Left renal cortex interstitium (tissue), 4 donors: Measurements from ENCODE around the gene IQGAP2. TPM values are rescaled to one million over a fixed set of nuclear protein-coding genes. Genes with fewer than 3 reads are reported as not detected.

ENCODE experiments used
- DNase-seq, 4 donors: peaks; one replicate each; pipeline ENCODE4 v3.0.0-alpha.2; 2013; ENCODE audit warnings: low read depth in 4 of 4, low spot score in 2 of 4, missing footprints in 1 of 4
- polyA plus RNA-seq, 4 donors: library from polyadenylated mRNA; unstranded; fragments of 120-200 nt; gene quantifications; one replicate each; pipeline ENCODE4 v1.2.1, GENCODE V29; 2013; ENCODE audit not compliant: insufficient read length in 4 of 4

IQGAP2 gene
- polyA plus RNA-seq, 4 donors, result 59.4 to 83.3 (median 71.7) TPM

DNA sequence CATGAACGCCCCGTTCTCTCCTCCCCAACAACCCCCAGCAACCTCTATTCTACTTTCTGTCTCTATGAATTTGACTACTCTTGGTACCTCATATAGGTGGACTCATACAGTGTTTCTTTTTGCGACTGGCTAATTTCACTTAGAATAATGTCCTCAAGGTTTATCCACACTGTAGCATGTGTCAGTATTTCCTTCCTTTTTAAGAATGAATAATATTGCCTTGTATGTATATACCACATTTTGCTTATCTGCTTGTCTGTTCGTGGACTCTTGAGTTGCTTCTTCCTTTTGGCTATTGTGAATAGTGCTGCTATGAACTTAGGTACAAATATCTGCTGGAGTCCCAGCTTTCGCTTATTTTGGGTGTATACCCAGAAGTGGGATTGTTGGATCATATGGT, 42.7 kb downstream of the IQGAP2 start:
- DNase-seq, result no peak

DNA sequence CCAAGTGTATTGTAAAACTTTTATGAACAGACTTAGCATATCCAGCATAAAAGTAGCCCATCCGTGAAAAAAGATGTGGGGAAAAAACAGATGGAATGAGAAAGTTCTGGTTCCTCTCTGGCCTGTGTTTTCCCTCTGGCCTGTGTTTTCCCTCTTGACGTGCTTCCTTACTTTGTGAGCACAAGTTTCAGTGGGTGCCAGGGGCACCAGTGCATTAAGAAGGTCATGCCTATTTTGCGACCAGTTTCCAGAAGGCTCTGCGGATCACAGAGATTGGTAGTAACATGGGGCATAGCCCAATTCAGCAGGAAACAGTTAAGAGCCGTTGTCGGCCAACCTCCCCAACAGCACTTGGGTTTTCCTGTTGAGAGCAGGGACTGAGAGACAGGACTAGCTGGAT, 43.7 kb downstream of the IQGAP2 start:
- DNase-seq, result no peak

DNA sequence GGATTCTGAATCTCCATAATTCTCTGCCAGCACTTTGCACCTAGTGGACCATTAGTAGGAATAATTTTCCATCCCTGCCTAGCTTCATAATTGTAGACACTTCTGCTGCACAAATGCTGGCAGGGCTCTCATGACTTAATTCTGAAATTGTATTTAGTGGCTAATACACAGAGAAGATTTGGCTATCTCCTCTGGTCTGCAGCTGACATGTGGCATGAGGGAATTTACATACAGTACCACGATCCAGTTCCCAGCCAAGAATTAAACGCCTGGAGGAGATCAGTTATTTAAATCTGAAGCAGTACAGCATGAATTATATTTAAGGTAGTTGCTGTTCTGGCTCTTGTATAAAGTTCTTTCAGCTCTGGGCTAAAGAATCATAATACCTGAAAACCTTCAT, 46.5 kb downstream of the IQGAP2 start:
- no peak for DNase-seq

DNA sequence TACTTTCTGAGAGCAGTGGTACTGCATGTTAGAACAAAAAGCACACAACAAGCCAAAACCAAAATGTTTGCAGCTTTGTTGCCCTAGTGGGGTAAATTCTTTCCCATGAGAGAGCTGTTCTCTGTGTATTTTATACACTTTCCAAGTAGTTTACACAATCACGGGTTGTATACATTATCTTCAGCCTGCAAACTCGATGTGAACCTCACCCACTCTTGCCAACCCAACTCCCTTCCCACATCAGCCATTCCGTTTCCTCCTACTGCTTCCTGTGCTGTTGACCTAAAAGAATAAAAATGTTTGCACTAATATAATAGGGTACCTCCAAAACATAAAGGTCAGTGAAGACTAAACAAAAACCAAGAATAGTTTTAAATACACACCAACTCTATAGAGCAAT, 47.0 kb downstream of the IQGAP2 start:
- no peak for DNase-seq

DNA sequence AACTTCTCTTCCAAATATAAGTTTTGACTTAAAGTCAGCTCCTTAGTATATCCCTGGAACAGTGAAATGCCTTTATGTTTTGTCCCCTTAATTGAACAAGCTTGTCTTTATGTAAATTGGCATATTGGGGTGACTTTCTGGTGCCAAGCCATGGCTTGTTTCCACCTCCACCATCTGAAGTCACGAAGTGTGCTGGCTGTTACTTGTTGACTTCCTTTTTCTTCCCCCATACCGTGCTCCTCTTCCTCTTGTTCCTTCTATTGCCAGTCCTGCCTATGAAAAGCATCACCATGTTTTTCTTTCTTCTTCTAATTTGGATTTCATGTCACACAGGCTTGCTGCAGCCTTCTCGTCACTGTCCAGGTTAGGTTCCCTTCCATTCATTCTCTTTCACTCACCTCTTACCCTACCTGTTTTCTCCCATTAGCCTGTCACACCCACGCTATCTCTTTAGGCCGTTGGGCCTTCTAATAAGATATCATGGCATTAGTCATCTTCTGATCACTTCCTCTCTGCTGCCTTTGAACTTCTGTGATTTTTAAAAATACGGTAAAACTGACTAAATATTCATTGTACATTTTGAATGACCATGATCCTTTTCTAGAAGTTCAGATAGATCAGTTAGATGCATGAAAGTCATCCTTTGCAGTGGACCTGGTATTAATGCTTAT, 48.1 kb downstream of the IQGAP2 start:
- no peak for DNase-seq

DNA sequence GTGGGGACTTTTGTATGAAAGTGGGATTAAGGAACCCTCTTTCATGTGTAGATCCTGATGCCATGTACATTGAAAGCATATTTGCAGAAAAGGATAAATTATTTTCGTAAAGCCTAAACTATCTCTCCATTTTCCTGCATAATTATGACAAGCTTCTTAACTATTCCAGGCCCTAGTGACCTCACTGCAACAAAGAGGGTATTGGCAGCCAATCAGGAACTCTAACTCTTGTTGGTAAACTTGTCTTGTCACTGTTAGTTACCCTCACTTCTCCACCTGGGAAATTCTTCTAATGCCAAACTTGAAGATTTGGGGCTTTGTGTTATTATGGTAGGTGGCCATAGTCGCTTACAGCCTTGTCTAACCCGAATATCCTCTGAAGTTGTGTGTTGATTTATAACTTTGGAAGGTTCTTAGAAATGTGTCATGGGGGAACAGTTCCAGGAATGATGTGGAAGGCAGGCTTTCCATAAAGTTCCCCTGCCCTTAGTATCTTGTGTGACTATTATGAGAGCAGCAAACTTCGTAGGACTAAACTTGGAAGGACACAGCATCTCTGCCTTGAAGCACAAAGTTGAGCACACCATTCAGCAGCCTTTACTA, 52.5 kb downstream of the IQGAP2 start:
- no peak for DNase-seq

DNA sequence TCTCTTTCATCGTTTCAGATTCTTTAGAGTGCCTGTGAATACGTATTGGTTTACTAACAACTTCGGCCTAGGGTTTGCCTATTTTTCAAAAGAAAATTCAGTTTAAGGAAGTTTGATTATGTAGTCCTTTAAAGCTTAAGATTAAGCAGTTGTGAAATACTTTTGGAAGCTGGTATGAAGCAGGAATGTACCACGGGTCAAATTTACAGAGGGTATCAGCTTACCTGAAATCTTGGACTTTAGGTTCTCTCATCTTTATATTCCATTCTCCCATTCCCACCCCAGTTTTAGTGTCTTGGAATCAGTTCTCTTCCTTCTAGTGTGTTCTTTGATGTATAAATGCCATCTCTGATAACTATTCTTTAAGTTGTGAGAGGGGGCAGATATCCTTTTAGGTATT, 53.2 kb downstream of the IQGAP2 start:
- no peak for DNase-seq

DNA sequence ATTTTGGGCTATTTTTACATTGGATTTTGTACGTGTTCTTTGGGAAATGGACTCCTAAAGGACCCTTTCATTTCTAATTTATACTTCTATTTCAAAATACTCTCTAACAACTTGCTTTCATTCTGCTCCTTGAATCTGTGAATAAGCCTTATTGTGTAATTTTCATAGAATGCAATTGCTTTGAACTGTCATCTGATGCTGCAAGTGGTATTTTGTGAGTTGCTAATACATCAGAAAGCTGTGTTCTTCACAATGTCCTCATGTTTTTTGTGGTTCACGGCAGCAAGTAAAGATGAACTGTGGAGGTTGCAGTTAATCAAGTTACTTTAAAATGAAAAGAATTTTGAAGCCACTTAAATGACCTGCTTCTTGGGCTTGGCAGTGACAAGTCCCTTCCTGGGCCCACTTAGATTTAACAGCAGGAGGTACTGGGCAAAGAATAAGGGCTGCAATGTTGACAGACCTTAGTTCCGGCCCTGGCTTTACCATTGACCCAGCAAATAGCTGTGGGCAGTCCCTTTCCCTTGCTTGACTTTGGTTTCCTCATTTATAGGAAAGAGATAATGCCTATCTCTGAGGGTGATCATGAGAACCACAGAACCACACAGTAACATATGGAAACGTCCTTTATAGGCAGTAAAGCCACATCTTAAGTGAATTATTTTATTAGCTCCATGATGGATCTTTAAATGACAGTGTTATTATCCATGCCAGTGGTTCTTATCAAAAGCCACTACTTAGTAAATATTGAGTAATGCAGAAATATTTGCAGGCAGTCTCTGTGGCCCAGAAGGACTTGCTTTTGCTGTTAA, 54.8 kb downstream of the IQGAP2 start:
- no peak for DNase-seq

DNA sequence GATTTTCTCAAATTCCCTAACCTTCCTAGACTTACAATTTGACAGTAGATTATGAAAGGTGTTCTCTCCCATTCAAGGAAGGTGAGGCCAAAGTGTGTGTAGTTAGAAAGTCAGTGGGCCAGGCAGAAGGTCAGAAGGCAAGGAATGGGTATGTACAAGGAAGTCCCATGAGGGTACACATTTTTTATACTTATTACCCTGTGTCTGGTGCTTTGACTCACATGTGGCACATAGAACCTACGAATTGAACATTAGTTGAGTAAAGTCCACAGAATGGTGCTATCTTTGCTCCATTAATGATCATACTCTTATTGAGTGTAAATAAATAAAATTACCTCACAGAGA, 55.4 kb downstream of the IQGAP2 start:
- DNase-seq, result no peak

DNA sequence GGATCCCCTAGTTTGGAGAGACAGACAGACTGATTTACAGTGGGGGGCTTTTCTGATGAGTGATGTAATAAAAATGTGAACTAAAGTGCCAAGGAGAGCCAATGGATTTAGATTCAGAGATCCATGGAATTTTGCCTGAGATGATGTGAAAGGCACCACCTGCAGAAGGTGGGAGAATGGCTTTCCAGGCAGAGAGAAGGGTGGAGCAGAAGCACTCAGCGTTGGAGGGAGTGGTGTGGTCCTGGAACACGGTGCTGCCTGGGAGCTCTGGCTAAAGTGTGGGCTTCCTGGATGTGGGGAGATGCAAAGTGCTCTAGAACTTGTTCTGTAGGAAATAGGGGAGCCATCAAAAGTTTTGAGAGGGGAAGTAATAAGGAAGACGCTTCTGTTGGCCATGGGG, 57.0 kb downstream of the IQGAP2 start:
- DNase-seq, result no peak

DNA sequence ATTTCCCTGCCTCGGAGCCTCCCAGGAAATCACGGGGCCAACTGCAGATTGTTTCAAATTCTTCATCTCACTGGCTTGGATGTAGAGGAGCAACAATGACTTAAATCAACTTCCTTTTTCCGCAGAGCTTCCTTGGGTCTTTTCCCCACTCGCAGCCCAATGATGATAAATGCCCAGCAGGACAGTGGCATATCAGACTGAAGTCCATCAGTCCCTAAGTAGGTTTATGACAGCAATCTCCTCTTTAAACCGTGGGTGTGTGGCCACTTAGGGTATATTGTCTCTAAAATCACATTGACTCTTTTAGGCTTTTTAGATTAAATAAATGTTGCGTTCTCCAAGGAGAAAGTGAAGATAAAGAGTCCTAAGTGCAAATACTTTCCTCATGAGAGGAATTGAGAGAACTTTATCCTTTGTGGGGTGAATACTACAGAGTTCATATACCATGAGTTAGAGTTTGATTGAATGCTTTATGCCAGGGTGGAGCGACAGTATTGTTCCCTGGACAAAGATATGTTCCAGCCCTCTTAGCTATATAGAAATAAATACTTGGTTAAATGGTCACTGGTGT, 59.1 kb downstream of the IQGAP2 start:
- DNase-seq, result no peak

DNA sequence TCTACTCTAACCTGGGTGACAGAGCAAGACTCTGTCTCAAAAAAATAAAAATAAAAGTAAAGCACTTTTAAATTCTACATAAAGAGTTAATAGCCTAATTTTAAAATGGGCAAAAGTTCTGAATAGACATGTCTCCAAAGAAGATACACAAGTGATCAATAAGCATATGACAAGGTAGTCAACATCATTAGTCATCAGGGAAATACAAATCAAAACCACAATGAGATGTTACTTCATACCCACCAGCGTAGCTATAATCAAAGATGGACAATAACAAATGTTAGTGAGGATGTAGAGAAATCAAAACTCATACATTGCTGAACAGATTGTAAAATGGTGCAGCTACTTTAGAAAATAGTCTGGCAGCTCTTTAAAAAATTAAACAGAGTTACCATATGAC, 64.1 kb downstream of the IQGAP2 start:
- DNase-seq, result no peak

DNA sequence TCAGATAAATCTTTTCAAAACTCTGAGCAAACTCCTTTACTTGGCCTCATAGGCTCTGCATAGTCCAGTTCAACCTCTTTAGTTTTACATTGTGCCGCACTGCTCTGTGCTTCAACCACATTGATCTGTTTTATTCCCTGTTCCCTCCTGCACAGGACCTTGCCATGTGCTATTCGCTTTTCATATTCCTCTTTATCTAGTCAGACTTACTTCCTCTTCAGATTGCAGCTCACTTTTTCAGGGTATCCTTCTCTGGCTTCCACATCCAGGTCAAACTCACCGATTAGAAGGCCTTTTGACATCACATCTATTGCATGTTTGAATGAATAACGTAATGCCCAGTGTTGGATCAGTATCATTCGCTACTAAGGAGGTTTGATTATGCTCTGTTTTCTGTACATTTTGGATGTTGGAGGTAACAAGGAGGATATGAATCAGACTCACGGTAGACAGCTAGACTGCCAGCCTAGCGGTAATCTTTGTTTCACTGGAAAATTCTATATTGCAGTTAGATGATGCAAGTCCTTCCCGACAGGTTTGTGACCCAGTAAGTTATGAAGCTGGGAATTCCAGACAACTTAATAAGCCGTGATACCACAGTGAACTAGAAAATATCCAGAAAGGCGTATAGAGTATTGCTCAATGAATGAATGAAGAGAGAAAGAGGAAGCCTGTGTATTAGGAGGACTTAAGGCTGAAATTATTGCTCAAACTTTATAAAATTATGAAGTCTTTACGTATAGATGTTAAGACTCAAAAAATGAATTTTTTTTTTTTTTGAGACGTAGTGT, 65.7 kb downstream of the IQGAP2 start:
- no peak for DNase-seq

DNA sequence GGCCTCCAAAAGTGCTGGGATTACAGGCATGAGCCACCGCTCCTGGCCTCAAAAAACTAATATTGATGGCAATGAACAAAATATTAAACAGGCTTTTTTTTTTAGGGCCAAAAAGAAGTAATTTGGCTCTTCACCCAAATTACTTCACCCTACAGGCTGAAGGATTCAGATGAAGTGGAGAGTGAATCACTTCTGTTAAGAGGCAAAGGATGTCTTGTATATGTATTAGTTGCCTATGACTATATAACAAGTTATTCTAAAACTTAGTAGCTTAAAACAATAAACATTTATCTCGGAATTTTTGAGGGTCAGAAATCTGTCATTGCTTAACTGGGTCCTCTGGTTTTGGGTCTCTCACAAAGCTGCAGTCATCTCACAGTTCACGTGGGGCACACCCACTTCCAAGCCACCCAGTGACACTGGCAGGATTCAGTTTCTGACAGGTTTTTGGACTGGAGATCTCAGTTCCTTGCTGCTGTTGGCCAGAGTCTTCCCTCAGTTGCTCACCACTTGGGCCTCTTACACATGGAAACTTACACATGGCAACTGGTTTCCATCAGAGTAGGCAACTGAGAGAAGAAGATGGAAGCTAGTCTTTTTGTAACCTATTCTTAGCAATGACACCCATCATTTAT, 66.7 kb downstream of the IQGAP2 start:
- no peak for DNase-seq

DNA sequence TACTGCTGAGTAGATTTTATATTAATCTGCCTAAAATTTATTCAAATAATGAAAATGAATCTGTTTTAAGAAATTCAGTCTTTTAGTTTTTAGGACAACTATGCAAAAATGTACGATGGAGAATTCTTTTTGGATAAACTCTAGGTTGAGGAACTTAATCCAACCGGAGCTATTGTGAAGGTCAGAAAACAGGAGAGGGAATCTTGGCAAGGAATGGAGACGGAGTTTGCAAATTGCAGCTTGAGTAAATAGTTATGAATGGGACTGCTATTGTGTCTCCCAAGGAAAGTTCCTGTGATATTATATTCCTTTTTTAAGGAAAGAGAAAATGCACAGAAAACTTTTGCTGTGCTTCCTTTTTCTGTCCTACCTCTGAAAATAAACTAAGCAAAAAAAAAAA, 67.9 kb downstream of the IQGAP2 start:
- no peak for DNase-seq

DNA sequence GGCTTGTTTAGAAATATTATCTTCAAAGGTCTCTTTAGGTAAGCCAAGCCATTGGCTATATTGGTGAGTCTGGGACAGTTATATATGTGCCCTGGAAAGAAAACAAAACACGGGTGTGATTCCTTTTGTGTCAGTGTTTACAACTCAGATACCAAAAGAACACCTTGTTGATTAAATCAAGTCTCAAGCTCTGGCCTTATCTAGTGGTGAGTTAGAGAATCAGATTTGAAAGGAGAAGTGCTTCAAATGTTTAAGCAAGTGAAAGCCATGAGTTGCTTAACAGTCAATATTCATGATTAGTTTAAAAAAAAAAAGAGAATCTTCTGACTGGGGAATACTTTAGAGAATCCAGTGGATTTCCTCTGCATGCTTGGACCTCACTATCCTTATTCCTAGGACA, 68.3 kb downstream of the IQGAP2 start:
- DNase-seq, result no peak

DNA sequence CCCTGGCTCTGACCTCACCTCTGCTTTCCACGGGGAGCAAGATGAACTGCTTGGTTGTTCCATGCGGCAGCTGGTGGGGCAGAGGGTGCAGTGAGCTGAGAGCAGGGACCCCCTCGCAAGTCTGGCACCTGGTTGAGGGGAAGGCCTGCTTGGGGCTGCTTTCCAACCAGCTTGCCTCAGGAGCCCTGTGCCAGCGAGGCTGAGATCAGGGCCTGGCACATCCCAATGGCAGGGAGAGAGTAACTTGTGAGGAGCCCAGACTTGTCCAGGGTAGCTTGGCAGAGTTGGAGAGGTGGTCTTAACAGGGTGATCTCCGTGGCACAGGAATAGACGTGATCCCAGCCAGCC, 68.9 kb downstream of the IQGAP2 start:
- DNase-seq, result no peak

DNA sequence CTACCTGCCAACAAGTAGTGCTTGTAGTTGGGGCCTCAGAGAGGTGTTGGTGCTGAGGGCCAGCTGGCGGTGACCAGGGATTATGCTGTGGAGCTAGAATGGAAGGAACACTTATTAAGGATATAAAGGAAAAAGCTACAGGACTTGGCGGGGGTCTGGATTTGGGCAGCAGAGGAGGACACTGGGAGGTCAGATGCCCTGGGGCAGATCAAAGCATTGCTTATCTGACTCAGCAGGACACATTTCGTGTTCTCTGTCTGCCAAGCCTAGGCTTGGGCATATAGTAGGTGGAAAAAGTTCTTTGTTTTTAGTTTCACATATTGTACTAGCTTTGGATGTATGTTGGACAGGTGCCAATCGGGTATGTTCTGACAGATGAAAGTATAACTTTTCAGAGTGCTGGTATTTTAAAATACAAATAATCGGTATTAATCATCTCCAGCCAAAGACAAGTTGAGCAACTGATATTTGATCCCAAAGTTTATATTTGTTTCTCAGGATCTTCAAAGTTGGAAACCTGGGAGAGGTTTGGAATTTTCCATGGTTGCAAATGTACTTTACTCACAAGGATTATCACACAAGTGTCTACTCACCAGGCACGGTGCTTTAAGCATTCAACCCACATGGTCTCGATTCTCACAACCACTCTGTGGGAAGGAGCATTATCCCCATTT, 69.4 kb downstream of the IQGAP2 start:
- DNase-seq, result no peak

DNA sequence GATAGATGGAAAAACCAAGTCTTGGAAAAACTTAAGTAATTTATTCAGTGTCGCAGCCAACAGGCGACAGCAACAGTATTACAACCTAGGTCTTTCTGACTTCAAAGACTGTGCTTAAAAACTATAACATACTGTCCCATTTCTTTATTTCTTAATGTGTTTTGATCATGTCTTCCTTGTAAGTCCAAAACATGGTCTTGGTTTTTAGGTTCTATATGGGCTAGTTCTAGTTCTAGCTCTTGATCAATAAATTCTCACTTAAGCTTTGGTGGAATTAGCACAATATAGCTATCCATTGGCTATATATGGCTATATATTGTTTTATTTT, 69.9 kb downstream of the IQGAP2 start:
- no peak for DNase-seq

DNA sequence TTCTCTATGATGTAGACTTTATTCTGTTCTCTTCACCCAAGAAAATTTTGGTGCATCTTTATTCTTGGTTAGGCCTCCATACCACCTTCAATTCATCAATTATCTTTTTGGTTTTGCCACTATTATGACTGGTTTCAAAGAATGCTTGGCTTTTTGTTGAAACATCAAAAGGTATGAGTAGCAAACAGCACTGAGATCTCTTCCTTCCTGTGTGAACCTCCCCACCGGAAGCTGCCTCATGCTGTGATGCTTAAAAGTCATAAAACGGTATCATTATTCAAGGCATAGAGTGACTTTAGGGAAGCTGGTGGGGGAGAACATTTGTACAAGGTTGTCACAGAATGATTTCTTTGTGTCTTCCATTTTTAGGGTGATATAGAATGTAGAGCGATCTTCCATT, 70.6 kb downstream of the IQGAP2 start:
- DNase-seq, result no peak
